Measurements from ENCODE around the gene SRPK3. TPM values are rescaled to one million over a fixed set of nuclear protein-coding genes. Genes with fewer than 3 reads are reported as not detected.

SRPK3 gene
- polyA plus RNA-seq, 1 donor (not counting 4 experiments of a cell fraction or from before 2014, with no cell fraction given), result 0.10 TPM

DNA sequence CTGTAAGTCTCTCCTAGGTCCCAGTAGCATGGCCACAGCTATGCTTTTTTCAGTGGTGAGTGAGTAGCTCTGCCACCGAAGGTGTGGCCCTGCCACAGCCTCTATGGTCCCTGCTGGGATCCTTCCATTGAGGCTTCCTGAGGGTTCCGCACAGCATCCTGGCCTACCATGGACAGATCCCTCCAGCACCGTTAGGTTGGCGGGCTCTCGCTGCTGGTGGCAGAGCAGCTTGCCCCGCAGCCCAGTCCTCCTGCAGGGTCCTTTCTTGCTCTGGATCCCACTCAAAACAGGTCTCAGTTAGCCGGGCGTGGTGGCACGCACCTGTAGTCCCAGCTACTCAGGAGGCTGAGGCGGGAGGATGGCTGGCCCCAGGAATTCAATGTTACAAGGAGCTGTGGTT is 51.9 kb downstream of the SRPK3 start:
- Histone ChIP-seq H3K9me3 (ENCODE audit: control insufficient read depth, low read depth, low read length) (no peaks in the 10 kb centered on the region), H3K4me2 (ENCODE audit: control insufficient read depth, extremely low read depth, insufficient read depth, low read depth, low read length) (no peak overlapping the region), H3K4me3 (ENCODE audit: control insufficient read depth in 2 of 3, extremely low read depth in 1 of 3, insufficient read depth in 2 of 3, low read depth in 1 of 3, low read length in 3 of 3) (no peak overlapping the region), H3K9ac (ENCODE audit: control insufficient read depth, extremely low read depth, insufficient read depth, low read length) (no peak overlapping the region), H3K27ac (ENCODE audit: control insufficient read depth, insufficient read depth, low read length) (no peak overlapping the region), H3K9me1 (ENCODE audit: control insufficient read depth, extremely low read depth, insufficient read depth, low read length) (no peaks in the 10 kb centered on the region), H3K27me3 (ENCODE audit: control insufficient read depth, extremely low read depth, insufficient read depth, low read length) (peaks cover 45% of the 10 kb centered on the region), H3K79me2 (ENCODE audit: control insufficient read depth, insufficient read depth, low read length) (no peaks in the 10 kb centered on the region), H2AFZ (ENCODE audit: control insufficient read depth, low read length) (no peak overlapping the region), H4K20me1 (ENCODE audit: control insufficient read depth, extremely low read depth, insufficient read depth, low read length) (no peaks in the 10 kb centered on the region), H3K36me3 (ENCODE audit: control insufficient read depth in 2 of 2, extremely low read depth in 1 of 2, insufficient read depth in 2 of 2, low read length in 2 of 2) (no peaks in the 10 kb centered on the region), H3K4me1 (ENCODE audit: control insufficient read depth, extremely low read depth, insufficient read depth, low read length) (no peaks in the 10 kb centered on the region)
- dilution Hi-C loops (cut with MboI; ENCODE audit: extremely low pct_ligation_motif_present, low sequenced_read_pairs), result no loop called here
- DNase-seq (ENCODE audit: low read depth, low spot score) (no peak), FAIRE-seq (no peak)
- TF ChIP-seq, protein P1, sequence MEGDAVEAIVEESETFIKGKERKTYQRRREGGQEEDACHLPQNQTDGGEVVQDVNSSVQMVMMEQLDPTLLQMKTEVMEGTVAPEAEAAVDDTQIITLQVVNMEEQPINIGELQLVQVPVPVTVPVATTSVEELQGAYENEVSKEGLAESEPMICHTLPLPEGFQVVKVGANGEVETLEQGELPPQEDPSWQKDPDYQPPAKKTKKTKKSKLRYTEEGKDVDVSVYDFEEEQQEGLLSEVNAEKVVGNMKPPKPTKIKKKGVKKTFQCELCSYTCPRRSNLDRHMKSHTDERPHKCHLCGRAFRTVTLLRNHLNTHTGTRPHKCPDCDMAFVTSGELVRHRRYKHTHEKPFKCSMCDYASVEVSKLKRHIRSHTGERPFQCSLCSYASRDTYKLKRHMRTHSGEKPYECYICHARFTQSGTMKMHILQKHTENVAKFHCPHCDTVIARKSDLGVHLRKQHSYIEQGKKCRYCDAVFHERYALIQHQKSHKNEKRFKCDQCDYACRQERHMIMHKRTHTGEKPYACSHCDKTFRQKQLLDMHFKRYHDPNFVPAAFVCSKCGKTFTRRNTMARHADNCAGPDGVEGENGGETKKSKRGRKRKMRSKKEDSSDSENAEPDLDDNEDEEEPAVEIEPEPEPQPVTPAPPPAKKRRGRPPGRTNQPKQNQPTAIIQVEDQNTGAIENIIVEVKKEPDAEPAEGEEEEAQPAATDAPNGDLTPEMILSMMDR (optimal IDR thresholded peaks at IDR 0.05 in 1 of 3, IDR thresholded peaks at IDR 0.05 in 1 of 3, conservative IDR thresholded peaks at IDR 0.05 in 1 of 3; ENCODE audit: extremely low read depth in 1 of 3, insufficient read depth in 2 of 3, low read length in 3 of 3), result no peak
- no peak for TF ChIP-seq EZH2 (IDR thresholded peaks at IDR 0.05; ENCODE audit: low read length)

Other genes with a start within 250 kb of the SRPK3 start
- 31.1 to 36.4 TPM (median 33.5 TPM) in 3 replicates for gene CCNQ, start 181.9 kb upstream of the SRPK3 start, polyA plus RNA-seq
- gene DUSP9, start 133.8 kb upstream of the SRPK3 start, polyA plus RNA-seq, result 0.47 to 0.57 TPM (median 0.50 TPM) in 3 replicates
- 0.05 to 0.37 TPM (median 0.24 TPM) in 3 replicates for gene PNCK, start 107.2 kb upstream of the SRPK3 start, polyA plus RNA-seq
- 33.6 to 56.7 TPM (median 56.1 TPM) in 3 replicates for gene SLC6A8, start 93.1 kb upstream of the SRPK3 start, polyA plus RNA-seq
- gene BCAP31, start 56.7 kb upstream of the SRPK3 start, polyA plus RNA-seq, result 260 to 267 TPM (median 262 TPM) in 3 replicates
- 0.81 to 2.0 TPM (median 0.86 TPM) in 3 replicates for gene ABCD1, start 56.2 kb upstream of the SRPK3 start, polyA plus RNA-seq
- 7.2 to 14.4 TPM (median 8.6 TPM) in 3 replicates for gene PLXNB3, start 16.8 kb upstream of the SRPK3 start, polyA plus RNA-seq
- gene IDH3G, start 13.3 kb downstream of the SRPK3 start, polyA plus RNA-seq, result 44.7 to 73.5 TPM (median 45.8 TPM) in 3 replicates
- gene SSR4, start 13.6 kb downstream of the SRPK3 start, polyA plus RNA-seq, result 187 to 320 TPM (median 209 TPM) in 3 replicates
- gene PDZD4, start 49.5 kb downstream of the SRPK3 start, polyA plus RNA-seq, result 0.05 to 0.35 TPM (median 0.05 TPM) in 3 replicates
- 18.2 to 31.1 TPM (median 23.3 TPM) in 3 replicates for gene L1CAM, start 105.1 kb downstream of the SRPK3 start, polyA plus RNA-seq
- not detected in 3 replicates for gene AVPR2, start 123.6 kb downstream of the SRPK3 start, polyA plus RNA-seq
- gene ARHGAP4, start 145.2 kb downstream of the SRPK3 start, polyA plus RNA-seq, result 0.35 to 0.66 TPM (median 0.55 TPM) in 3 replicates
- 103 to 149 TPM (median 112 TPM) in 3 replicates for gene NAA10, start 154.0 kb downstream of the SRPK3 start, polyA plus RNA-seq
- 0.08 to 0.40 TPM (median 0.16 TPM) in 3 replicates for gene RENBP, start 163.6 kb downstream of the SRPK3 start, polyA plus RNA-seq
- 2.7 to 7.0 TPM (median 3.0 TPM) in 3 replicates for gene HCFC1, start 190.8 kb downstream of the SRPK3 start, polyA plus RNA-seq
- gene TMEM187, start 191.7 kb downstream of the SRPK3 start, polyA plus RNA-seq, result 6.6 to 13.1 TPM (median 7.5 TPM) in 3 replicates
- gene IRAK1, start 238.9 kb downstream of the SRPK3 start, polyA plus RNA-seq, result 41.5 to 70.1 TPM (median 65.5 TPM) in 3 replicates

Data from keratinocyte (primary cell).